SJSA1 (cell line): ENCODE results near the gene EIF4B. TPM values are rescaled to one million over a fixed set of nuclear protein-coding genes. Genes with fewer than 3 reads are reported as not detected.
"Not testable (repeated sequence)": the region's sequence is repeated elsewhere in the genome, so short reads cannot be mapped to it uniquely, and the experiment has no call there.

Experiments
- DNase-seq, 2 experiments: peaks; one replicate each; pipeline ENCODE4 v3.0.0-alpha.2; 2015 to 2020; ENCODE audit warnings: low spot score in 2 of 2, low read depth in 1 of 2
- H3K27ac ChIP-seq: fragments of 250-450 bp; sonication (Bioruptor Pico); 2 replicates; pipeline ENCODE4 v1.5.1; 2020; ENCODE audit warnings: mild to moderate bottlenecking, moderate library complexity
- H3K27me3 ChIP-seq: fragments of 250-450 bp; sonication (Bioruptor Pico); replicated peaks from 2 replicates; pipeline ENCODE4 v1.5.1; 2020; ENCODE audit warnings: mild to moderate bottlenecking, moderate library complexity
- H3K36me3 ChIP-seq: fragments of 250-450 bp; sonication (Bioruptor Pico); 2 replicates; pipeline ENCODE4 v1.5.1; 2020; ENCODE audit warnings: mild to moderate bottlenecking
- H3K4me1 ChIP-seq: fragments of 250-450 bp; sonication (Bioruptor Pico); replicated peaks from 2 replicates; pipeline ENCODE4 v1.6.1; 2021; ENCODE audit warnings: mild to moderate bottlenecking
- H3K4me3 ChIP-seq: fragments of 250-450 bp; sonication (Bioruptor Pico); 2 replicates; pipeline ENCODE4 v1.5.1; 2020; ENCODE audit warnings: mild to moderate bottlenecking
- H3K9me3 ChIP-seq: fragments of 250-450 bp; sonication (Bioruptor Pico); replicated peaks from 2 replicates; pipeline ENCODE4 v1.5.1; 2020; ENCODE audit warnings: mild to moderate bottlenecking
- total RNA-seq: library from RNA; depleted of rRNA; stranded (reverse); fragments of >200 nt; shearing (Covaris generic); gene quantifications from 2 replicates; pipeline ENCODE4 v1.2.3, GENCODE V29; 2014

EIF4B gene
- total RNA-seq, 1 experiment from 2014 or later = 263 TPM

DNA sequence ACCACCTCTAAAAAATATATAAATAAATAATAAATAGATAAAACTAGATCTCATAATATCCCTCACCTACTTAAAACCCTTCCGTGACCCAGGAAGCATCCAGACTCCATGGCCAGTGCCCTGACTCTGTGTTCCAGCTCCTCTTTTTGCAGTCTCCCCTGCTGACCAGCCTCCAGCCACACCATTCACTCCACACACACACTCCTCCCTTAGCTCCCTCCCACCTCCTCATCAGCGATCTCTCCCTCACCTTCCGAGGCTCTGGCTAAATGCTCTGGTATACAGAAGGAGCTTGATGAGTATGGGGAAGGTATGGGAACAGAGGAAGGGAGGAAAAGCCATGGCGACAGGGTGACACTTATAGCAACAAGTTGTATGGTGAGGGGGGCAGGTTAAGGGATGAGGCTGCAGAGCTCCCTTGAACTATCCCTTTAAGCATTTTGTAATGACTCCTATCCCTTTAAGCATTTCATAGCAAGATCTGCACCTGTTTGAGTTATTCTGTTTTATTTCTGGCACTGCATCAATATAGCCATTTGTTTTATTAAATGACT is 26.1 kb upstream of the EIF4B start:
- no peak for DNase-seq
- H3K36me3 ChIP-seq = no peaks in the 10 kb centered on the region
- no peaks in the 10 kb centered on the region for H3K27me3 ChIP-seq

GRCh38 chr12:52980650-52981423 is 25.4 kb upstream of the EIF4B start:
- H3K9me3 ChIP-seq = no peaks in the 10 kb centered on the region
- H3K27me3 ChIP-seq = no peaks in the 10 kb centered on the region
- H3K36me3 ChIP-seq = no peaks in the 10 kb centered on the region
- peaks cover 29% of the 10 kb centered on the region for H3K4me1 ChIP-seq
- no peak overlapping the region for H3K4me3 ChIP-seq
- peak; percentile 85 to 88 for DNase-seq
- H3K27ac ChIP-seq = no peak overlapping the region

More for the DNA sequence above, 26.1 kb upstream of the EIF4B start:
- Histone ChIP-seq H3K9me3 (no peaks in the 10 kb centered on the region), H3K27ac (no peak overlapping the region), H3K4me3 (no peak overlapping the region), H3K4me1 (peaks cover 35% of the 10 kb centered on the region)

GRCh38 chr12:52984136-52984535 is 22.1 kb upstream of the EIF4B start:
- H3K27me3 ChIP-seq = no peaks in the 10 kb centered on the region
- peaks cover 3% of the 10 kb centered on the region; the same call in 1 of the 2 replicates for H3K4me1 ChIP-seq
- no peak overlapping the region for H3K4me3 ChIP-seq
- H3K27ac ChIP-seq = no peak overlapping the region
- H3K9me3 ChIP-seq = no peaks in the 10 kb centered on the region
- H3K36me3 ChIP-seq = no peaks in the 10 kb centered on the region
- DNase-seq = no peak

DNA sequence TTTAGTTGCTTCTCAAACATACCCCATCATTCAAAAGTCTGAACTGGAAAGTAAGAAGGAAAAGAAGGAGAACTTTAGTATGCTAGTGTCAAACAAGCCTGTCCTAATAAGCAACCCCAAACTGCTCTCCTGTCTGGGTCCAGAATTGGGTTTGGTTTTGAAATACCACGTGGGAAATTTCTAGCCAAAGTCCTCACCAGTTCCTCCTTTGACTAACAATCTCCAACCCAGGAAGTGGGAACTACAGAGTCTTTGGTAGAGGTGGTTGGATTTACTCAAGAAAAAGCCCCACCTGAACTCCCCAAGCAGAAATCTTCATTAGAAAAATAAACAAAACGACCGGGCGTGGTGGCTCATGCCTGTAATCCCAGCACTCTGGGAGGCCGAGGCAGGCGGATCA is 17.4 kb upstream of the EIF4B start:
- no peak overlapping the region for H3K4me3 ChIP-seq
- no peaks in the 10 kb centered on the region for H3K27me3 ChIP-seq
- no peaks in the 10 kb centered on the region for H3K9me3 ChIP-seq
- H3K4me1 ChIP-seq = no peaks in the 10 kb centered on the region; the same call in 1 of the 2 replicates
- DNase-seq = no peak
- H3K36me3 ChIP-seq = no peaks in the 10 kb centered on the region
- no peak overlapping the region for H3K27ac ChIP-seq

- no peak for DNase-seq
- H3K9me3 ChIP-seq = no peaks in the 10 kb centered on the region
- H3K27me3 ChIP-seq = no peaks in the 10 kb centered on the region
- H3K27ac ChIP-seq = no peak overlapping the region
- H3K36me3 ChIP-seq = no peaks in the 10 kb centered on the region
- H3K4me1 ChIP-seq = no peaks in the 10 kb centered on the region; the same call in 1 of the 2 replicates
- no peak overlapping the region for H3K4me3 ChIP-seq
Measured at GRCh38 chr12:52990206-52990605, 16.1 kb upstream of the EIF4B start.

DNA sequence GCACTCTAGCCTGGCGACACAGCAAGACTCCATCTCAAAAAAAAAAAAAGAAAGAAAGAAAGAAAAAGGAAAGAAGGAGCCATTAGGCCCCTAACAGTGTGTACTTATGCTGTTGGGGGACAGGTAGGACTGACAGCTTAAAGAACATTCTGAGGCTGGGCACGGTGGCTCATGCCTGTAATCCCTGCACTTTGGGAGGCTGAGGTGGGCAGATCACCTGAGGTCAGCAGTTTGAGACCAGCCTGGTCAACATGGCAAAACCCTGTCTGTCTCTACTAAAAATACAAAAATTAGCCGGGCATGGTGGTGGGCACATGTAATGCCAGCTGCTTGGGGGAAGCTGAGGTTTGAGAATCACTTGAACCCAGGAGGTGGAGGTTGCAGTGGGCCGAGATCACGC is 14.0 kb upstream of the EIF4B start:
- not testable (repeated sequence) for H3K27ac ChIP-seq, H3K4me3 ChIP-seq, H3K27me3 ChIP-seq, H3K36me3 ChIP-seq, H3K9me3 ChIP-seq, DNase-seq, H3K4me1 ChIP-seq

- Histone ChIP-seq H3K9me3 (no peaks in the 10 kb centered on the region), H3K4me1 (no peaks in the 10 kb centered on the region; the same call in 1 of the 2 replicates), H3K4me3 (no peak overlapping the region), H3K36me3 (no peaks in the 10 kb centered on the region), H3K27me3 (no peaks in the 10 kb centered on the region), H3K27ac (no peak overlapping the region)
- DNase-seq = no peak
Measured at GRCh38 chr12:52992699-52993557, 13.3 kb upstream of the EIF4B start.

DNA sequence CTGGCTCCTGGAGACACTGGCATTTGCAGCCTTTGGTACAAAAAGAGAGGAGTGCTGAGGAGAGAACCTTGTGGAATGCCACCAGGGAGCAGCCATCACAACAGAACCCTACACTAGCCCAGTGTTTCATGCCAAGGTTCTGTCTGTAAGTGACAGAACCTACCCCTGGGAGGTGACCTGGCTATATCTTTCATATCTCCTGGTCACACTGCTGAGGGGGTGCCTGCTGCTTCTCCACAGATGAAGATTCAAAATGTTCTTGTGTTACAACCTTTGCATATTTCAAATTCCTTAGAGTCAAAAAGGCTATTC is 12.7 kb upstream of the EIF4B start:
- Histone ChIP-seq H3K9me3 (no peaks in the 10 kb centered on the region), H3K27me3 (no peaks in the 10 kb centered on the region), H3K4me1 (no peaks in the 10 kb centered on the region; the same call in 1 of the 2 replicates), H3K36me3 (no peaks in the 10 kb centered on the region), H3K27ac (no peak overlapping the region), H3K4me3 (no peak overlapping the region)
- DNase-seq = no peak

DNA sequence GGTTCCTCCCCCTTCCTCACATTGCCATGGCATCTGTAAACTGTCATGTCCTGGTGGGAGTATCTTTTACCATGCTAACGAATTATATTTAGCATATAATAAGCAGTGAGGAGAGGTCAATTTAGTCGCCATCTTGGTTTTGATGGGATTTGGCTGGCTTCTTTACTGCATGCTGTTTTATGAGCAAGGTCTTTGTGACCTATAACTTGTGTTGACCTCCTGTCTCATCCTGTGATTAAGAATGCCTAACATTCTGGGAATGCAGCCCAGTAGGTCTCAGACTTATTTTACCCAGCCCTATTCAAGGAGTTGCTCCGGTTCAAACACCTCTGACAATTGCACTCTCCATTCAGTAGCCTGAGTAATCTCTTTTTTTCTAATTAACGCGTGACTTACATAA is 2.1 kb upstream of the EIF4B start:
- H3K27ac ChIP-seq = no peak overlapping the region
- H3K4me1 ChIP-seq = peaks cover 14% of the 10 kb centered on the region
- H3K27me3 ChIP-seq = no peaks in the 10 kb centered on the region
- peaks cover 24% of the 10 kb centered on the region for H3K36me3 ChIP-seq
- no peak overlapping the region for H3K4me3 ChIP-seq
- DNase-seq = no peak
- no peaks in the 10 kb centered on the region for H3K9me3 ChIP-seq

DNA sequence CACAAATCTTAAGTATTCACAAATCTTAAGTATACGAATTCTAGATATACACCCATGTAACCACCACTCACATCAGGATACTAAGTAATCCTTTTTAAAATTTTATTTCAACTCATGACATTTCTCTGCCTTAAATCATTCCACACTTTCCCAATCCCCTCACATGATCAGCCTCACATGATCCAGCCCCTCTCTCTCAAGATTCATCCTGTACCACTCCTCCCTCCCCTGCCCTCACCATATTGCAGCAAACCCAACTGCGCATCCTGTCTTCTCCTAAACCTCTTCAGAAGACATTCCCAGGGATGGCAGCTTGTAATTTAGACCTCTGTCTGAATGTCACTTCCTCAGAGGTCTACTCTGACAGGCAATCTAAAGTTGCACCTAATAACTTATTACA is 1.7 kb upstream of the EIF4B start:
- no peaks in the 10 kb centered on the region for H3K27me3 ChIP-seq
- H3K9me3 ChIP-seq = no peaks in the 10 kb centered on the region
- peaks cover 26% of the 10 kb centered on the region for H3K36me3 ChIP-seq
- H3K4me3 ChIP-seq = no peak overlapping the region
- no peak overlapping the region for H3K27ac ChIP-seq
- no peak for DNase-seq
- H3K4me1 ChIP-seq = peaks cover 14% of the 10 kb centered on the region

- Histone ChIP-seq H3K4me3 (peak overlapping the region; percentile 74), H3K27ac (peak overlapping the region; percentile 32)
- peak in 1 of 2 experiments; percentile 5 for DNase-seq
Measured at GRCh38 chr12:53005215-53005985, 856 bp upstream of the EIF4B start.

DNA sequence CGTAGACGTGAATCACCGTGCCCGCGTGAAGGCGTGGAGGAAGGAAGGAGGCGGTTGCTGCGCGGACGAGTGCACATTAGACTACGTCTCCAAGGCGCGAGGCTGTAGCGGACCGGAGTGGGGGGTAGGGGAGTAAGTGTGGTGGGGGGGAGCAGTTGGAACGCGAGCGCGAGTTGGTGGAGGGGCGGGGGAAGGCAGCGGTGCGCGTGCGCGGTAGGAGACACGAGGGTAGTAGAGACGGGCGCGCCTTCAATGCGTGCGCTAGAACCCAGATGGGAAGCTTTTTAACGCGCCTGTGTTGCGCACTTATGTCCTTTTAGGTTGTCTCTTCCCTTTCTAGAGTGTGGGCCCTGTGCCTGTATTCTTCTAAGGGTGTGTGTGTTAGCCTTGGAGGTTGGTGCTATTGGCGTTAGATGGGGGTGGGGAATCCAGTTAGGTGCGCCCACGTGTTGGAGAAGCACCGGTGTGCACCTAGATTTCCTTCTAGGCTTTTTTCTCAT is 604 bp downstream of the EIF4B start:
- Histone ChIP-seq H3K36me3 (peaks cover 48% of the 10 kb centered on the region), H3K4me3 (peak overlapping the region; percentile 74), H3K27ac (peak overlapping the region; percentile 74), H3K4me1 (peaks cover 14% of the 10 kb centered on the region), H3K9me3 (no peaks in the 10 kb centered on the region), H3K27me3 (no peaks in the 10 kb centered on the region; the same call in 1 of the 2 replicates)
- DNase-seq = peak; percentile 71 to 84

More at GRCh38 chr12:53005215-53005985, 856 bp upstream of the EIF4B start:
- peaks cover 34% of the 10 kb centered on the region for H3K36me3 ChIP-seq
- H3K4me1 ChIP-seq = peaks cover 14% of the 10 kb centered on the region
- H3K27me3 ChIP-seq = no peaks in the 10 kb centered on the region; the same call in 1 of the 2 replicates
- no peaks in the 10 kb centered on the region for H3K9me3 ChIP-seq

DNA sequence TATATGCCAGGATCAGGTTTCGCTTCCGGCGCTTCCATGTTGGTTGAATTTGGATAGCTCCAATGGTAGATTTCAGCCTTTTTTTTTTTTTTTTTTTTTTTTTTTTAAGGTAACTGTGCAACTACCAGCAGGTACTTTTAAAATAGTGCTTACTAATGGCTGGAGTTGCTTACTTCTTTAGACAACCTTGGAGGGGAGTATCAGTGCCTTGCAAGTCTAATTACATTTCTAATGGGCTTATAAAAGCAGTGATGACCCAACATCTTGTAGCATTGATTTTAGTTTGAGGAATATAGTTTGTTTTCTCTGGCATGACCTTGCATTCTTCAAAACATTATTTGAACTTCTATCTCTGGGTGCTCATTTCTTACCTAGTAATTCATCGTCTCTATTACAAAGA is 1.1 kb downstream of the EIF4B start:
- peaks cover 52% of the 10 kb centered on the region for H3K36me3 ChIP-seq
- DNase-seq = no peak

More for the DNA sequence above, 1.1 kb downstream of the EIF4B start:
- Histone ChIP-seq H3K27me3 (no peaks in the 10 kb centered on the region; the same call in 1 of the 2 replicates), H3K4me3 (peak overlapping the region; percentile 74), H3K4me1 (peaks cover 14% of the 10 kb centered on the region), H3K9me3 (no peaks in the 10 kb centered on the region), H3K27ac (no peak overlapping the region)
